HG02678 (cell line): ENCODE data around the gene PRMT2.

ENCODE experiments used
- ATAC-seq: cut with Tn5 transposase; IDR thresholded peaks from one replicate; pipeline ENCODE4 v1.9.1; 2021; ENCODE audit warnings: mild to moderate bottlenecking, moderate library complexity; ENCODE audit not compliant: unreplicated experiment

The PRMT2 gene

GRCh38 chr21:46639489-46640386 is 4.3 kb downstream of the PRMT2 start:
- no peak for ATAC-seq

- ATAC-seq: no peak
Measured at GRCh38 chr21:46641656-46642055, 6.2 kb downstream of the PRMT2 start.

GRCh38 chr21:46643379-46644177 is 8.1 kb downstream of the PRMT2 start:
- ATAC-seq: no peak

GRCh38 chr21:46645840-46646239 is 10.4 kb downstream of the PRMT2 start:
- ATAC-seq: no peak

GRCh38 chr21:46646541-46647154 is 11.2 kb downstream of the PRMT2 start:
- no peak for ATAC-seq

- no peak for ATAC-seq
Measured at GRCh38 chr21:46648539-46648938, 13.1 kb downstream of the PRMT2 start.

GRCh38 chr21:46649356-46649755 is 13.9 kb downstream of the PRMT2 start:
- no peak for ATAC-seq

- no peak for ATAC-seq
Measured at GRCh38 chr21:46650476-46651098, 15.1 kb downstream of the PRMT2 start.

GRCh38 chr21:46651121-46651520 is 15.6 kb downstream of the PRMT2 start:
- no peak for ATAC-seq

GRCh38 chr21:46655230-46655629 is 19.8 kb downstream of the PRMT2 start:
- no peak for ATAC-seq

- no peak for ATAC-seq
Measured at GRCh38 chr21:46656820-46657219, 21.3 kb downstream of the PRMT2 start.

GRCh38 chr21:46660505-46660904 is 25.0 kb downstream of the PRMT2 start:
- no peak for ATAC-seq

- no peak for ATAC-seq
Measured at GRCh38 chr21:46661211-46661625, 25.7 kb downstream of the PRMT2 start.

- ATAC-seq: no peak
Measured at GRCh38 chr21:46661642-46662366, 26.3 kb downstream of the PRMT2 start.

- ATAC-seq: no peak
Measured at GRCh38 chr21:46662367-46662654, 26.8 kb downstream of the PRMT2 start.

- no peak for ATAC-seq
Measured at GRCh38 chr21:46662765-46663500, 27.5 kb downstream of the PRMT2 start.

- no peak for ATAC-seq
Measured at GRCh38 chr21:46663754-46664153, 28.3 kb downstream of the PRMT2 start.

- no peak for ATAC-seq
Measured at GRCh38 chr21:46664316-46664995, 29.0 kb downstream of the PRMT2 start.

GRCh38 chr21:46665566-46665965 is 30.1 kb downstream of the PRMT2 start:
- ATAC-seq: no peak
